Thyroid gland (tissue), 4 donors: ENCODE data around the gene CCDC51.
A peak's percentile ranks its signal among the peaks of the same experiment; 100 is the strongest.

Experiments used
- POLR2A ChIP-seq, 2 donors: fragments of 450-650 bp; IDR thresholded peaks; one replicate each; pipeline ENCODE4 v1.6.1; 2017; ENCODE audit warnings: antibody characterized with exemption in 2 of 2, mild to moderate bottlenecking in 2 of 2, moderate library complexity in 1 of 2
- TF ChIP-seq, protein P1 (sequence below), 6 experiments: fragments of 200-600 bp in 3 of 6; fragments of 450-650 bp in 3 of 6; sonication (generic) in 3 of 6; IDR thresholded peaks; one replicate each; pipeline ENCODE4 v1.5.1; 2016 to 2019; ENCODE audit warnings: antibody characterized with exemption in 6 of 6, mild to moderate bottlenecking in 2 of 6, inconsistent platforms in 1 of 6, moderate library complexity in 1 of 6

DNA sequence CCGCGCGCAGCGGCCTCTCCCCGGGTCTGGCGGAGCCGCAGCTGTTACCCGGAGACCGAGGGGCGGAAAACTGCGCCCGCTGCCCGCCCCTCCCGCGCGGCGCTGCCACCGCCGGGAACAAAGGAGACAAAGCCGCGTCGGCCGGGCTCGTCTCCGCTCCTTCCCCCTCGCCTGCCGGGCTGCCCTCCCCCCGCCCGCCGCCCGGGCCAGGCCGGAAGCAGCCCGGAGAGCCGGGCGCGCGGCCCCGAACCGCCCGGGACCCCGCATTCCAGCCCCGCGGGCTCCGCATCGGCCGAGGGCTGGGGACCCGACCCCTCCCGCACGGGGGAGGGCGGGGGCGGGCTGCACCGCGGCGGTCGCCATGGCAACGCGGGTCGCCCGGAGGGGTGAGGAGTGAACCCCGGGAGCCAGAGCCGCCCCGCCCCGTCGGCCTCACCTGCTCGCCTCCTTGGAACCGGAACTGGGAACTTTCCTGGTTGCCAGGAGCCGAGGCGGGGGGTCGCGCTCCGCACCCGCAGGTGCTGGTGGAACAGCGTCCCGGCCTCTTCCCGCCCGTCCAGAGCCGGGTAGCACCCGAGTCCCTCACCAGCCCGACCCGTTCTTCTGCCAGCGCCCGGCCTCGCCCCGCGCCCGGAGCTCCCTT lies 10.5 kb downstream of the CCDC51 start:
- TF ChIP-seq, protein P1, sequence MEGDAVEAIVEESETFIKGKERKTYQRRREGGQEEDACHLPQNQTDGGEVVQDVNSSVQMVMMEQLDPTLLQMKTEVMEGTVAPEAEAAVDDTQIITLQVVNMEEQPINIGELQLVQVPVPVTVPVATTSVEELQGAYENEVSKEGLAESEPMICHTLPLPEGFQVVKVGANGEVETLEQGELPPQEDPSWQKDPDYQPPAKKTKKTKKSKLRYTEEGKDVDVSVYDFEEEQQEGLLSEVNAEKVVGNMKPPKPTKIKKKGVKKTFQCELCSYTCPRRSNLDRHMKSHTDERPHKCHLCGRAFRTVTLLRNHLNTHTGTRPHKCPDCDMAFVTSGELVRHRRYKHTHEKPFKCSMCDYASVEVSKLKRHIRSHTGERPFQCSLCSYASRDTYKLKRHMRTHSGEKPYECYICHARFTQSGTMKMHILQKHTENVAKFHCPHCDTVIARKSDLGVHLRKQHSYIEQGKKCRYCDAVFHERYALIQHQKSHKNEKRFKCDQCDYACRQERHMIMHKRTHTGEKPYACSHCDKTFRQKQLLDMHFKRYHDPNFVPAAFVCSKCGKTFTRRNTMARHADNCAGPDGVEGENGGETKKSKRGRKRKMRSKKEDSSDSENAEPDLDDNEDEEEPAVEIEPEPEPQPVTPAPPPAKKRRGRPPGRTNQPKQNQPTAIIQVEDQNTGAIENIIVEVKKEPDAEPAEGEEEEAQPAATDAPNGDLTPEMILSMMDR (IDR thresholded peaks at IDR 0.05), result no peak
- TF ChIP-seq POLR2A (IDR thresholded peaks at IDR 0.05), result peak in 1 of 2 donors; percentile 46
